CD8-positive, alpha-beta memory T cell (primary cell): Measurements from ENCODE around the gene ALDH1L1. TPM values are rescaled to one million over a fixed set of nuclear protein-coding genes. Genes with fewer than 3 reads are reported as not detected.

Source experiments
- CTCF ChIA-PET: fragments of 350-600 bp; sonication (Branson Sonifier 250); formaldehyde crosslinking; loops from one replicate; lab custom pipeline; 2021; ENCODE audit warnings: antibody characterized with exemption; lab: Charles Lee
- POLR2A ChIA-PET: fragments of 350-600 bp; sonication (Branson Sonifier 250); formaldehyde crosslinking; loops from one replicate; lab custom pipeline; 2021; ENCODE audit warnings: antibody characterized with exemption; lab: Charles Lee
- DNase-seq, 5 donors: peaks; one replicate each; pipeline versions ENCODE4 v3.0.0 to v3.0.0-alpha.2; 2020 to 2022; ENCODE audit warnings: mixed read lengths in 1 of 5
- H3K27ac ChIP-seq: one replicate; pipeline ENCODE4 v1.7.0; 2013; ENCODE audit warnings: low read depth, mild to moderate bottlenecking, low read length, moderate library complexity
- H3K27me3 ChIP-seq: 2 replicates; pipeline ENCODE4 v1.7.0; 2013; ENCODE audit warnings: low read length, mild to moderate bottlenecking; ENCODE audit not compliant: insufficient read depth, poor library complexity, severe bottlenecking
- H3K36me3 ChIP-seq: 2 replicates; pipeline ENCODE4 v1.7.0; 2013; ENCODE audit warnings: mild to moderate bottlenecking, low read length, moderate library complexity; ENCODE audit not compliant: insufficient read depth
- H3K4me1 ChIP-seq: 2 replicates; pipeline ENCODE4 v1.7.0; 2013; ENCODE audit warnings: mild to moderate bottlenecking, low read length, moderate library complexity; ENCODE audit not compliant: insufficient read depth
- H3K4me3 ChIP-seq: 2 replicates; pipeline ENCODE4 v1.7.0; 2013; ENCODE audit warnings: mild to moderate bottlenecking, low read length
- H3K9me3 ChIP-seq: 2 replicates; pipeline ENCODE4 v1.7.0; 2013; ENCODE audit warnings: mild to moderate bottlenecking, low read length
- H3K27ac Mint-ChIP-seq, 8 donors: one replicate each; pipeline ENCODE4 v1.8.0; 2020 to 2021; ENCODE audit warnings: mixed read lengths in 8 of 8, mild to moderate bottlenecking in 6 of 8, inconsistent platforms in 3 of 8, moderate library complexity in 3 of 8
- H3K27me3 Mint-ChIP-seq, 2 donors: one replicate each; pipeline ENCODE4 v1.8.0; 2020 to 2021; ENCODE audit warnings: mixed read lengths in 2 of 2, mild to moderate bottlenecking in 1 of 2, moderate library complexity in 1 of 2
- H3K36me3 Mint-ChIP-seq, 3 donors: one replicate each; pipeline ENCODE4 v1.8.0; 2020 to 2021; ENCODE audit warnings: mixed read lengths in 3 of 3, inconsistent platforms in 1 of 3, mild to moderate bottlenecking in 1 of 3
- H3K4me1 Mint-ChIP-seq, 3 donors: one replicate each; pipeline ENCODE4 v1.8.0; 2020 to 2021; ENCODE audit warnings: mixed read lengths in 3 of 3, inconsistent platforms in 1 of 3, mild to moderate bottlenecking in 1 of 3
- H3K4me3 Mint-ChIP-seq, 7 donors: one replicate each; pipeline ENCODE4 v1.8.0; 2020 to 2021; ENCODE audit warnings: mixed read lengths in 7 of 7, mild to moderate bottlenecking in 6 of 7, moderate library complexity in 4 of 7, inconsistent platforms in 2 of 7
- H3K9me3 Mint-ChIP-seq, 5 donors: one replicate each; pipeline ENCODE4 v1.8.0; 2020 to 2022; ENCODE audit warnings: mixed read lengths in 5 of 5, mild to moderate bottlenecking in 3 of 5, moderate library complexity in 2 of 5, inconsistent platforms in 1 of 5
- polyA plus RNA-seq: library from polyadenylated mRNA; unstranded; fragments of 300-500 nt; fragmentation: Illumina TruSeq; gene quantifications from one replicate; pipeline ENCODE4 v1.2.3, GENCODE V29; 2021
- total RNA-seq, 2 experiments: library from RNA; stranded (reverse); gene quantifications; one replicate each; pipeline ENCODE4 v1.2.3, GENCODE V29; 2021

Gene ALDH1L1
- total and polyA plus RNA-seq, 3 experiments from 2014 or later: not detected

- Mint-ChIP-seq H3K4me1 (peaks cover 16 to 42% (median 28%) of the 10 kb centered on the region in 3 donors), H3K9me3 (no peaks in the 10 kb centered on the region), H3K27ac (peak within 1 kb of the TSS; percentile 78 to 96 (median 90)), H3K27me3 (no peaks in the 10 kb centered on the region), H3K36me3 (peaks cover 0 to 1% (median 0%) of the 10 kb centered on the region in 3 donors), H3K4me3 (peak within 1 kb of the TSS; percentile 83 to 97 (median 91))
- H3K4me3 ChIP-seq: peak within 1 kb of the TSS; percentile 48
- H3K36me3 ChIP-seq: no peaks in the 10 kb centered on the region
- H3K27me3 ChIP-seq: no peaks in the 10 kb centered on the region
- H3K4me1 ChIP-seq: peaks cover 17% of the 10 kb centered on the region
- POLR2A ChIA-PET: interaction anchor here (0.5 to 1.4 kb wide), 3 partner anchors 93 to 670 kb away, joined by 3 to 6 read pairs (median 3); no protein-coding TSS in a partner anchor
- peak; percentile 74 to 87 (median 81) for DNase-seq
- peak within 1 kb of the TSS; percentile 80 for H3K27ac ChIP-seq
- no peaks in the 10 kb centered on the region for H3K9me3 ChIP-seq
- CTCF ChIA-PET: interaction anchor here (0.7 to 1.4 kb wide), 8 partner anchors 9 to 155 kb away, joined by 3 to 8 read pairs (median 3); no protein-coding TSS in a partner anchor
Measured at GRCh38 chr3:126083913-126084767, 96.2 kb downstream of the ALDH1L1 start, which contains the start of gene SLC41A3. Gene SLC41A3, minus strand, starts transcription at chr3:126084124. Its CDS starts 15,905 bp downstream, at chr3:126068219.

GRCh38 chr3:126083511-126083912 lies 96.9 kb downstream of the ALDH1L1 start:
- H3K27ac Mint-ChIP-seq: peak overlapping the region; percentile 50 to 96 (median 88)
- H3K4me3 Mint-ChIP-seq: peak overlapping the region; percentile 83 to 97 (median 91)
- Histone ChIP-seq H3K27me3 (no peaks in the 10 kb centered on the region), H3K27ac (peak overlapping the region; percentile 80), H3K36me3 (no peaks in the 10 kb centered on the region), H3K9me3 (no peaks in the 10 kb centered on the region), H3K4me3 (peak overlapping the region; percentile 48), H3K4me1 (peaks cover 17% of the 10 kb centered on the region)
- peak in 3 of 5 donors; percentile 33 to 66 (median 45) for DNase-seq
- no peaks in the 10 kb centered on the region for H3K27me3 Mint-ChIP-seq
- peaks cover 16 to 42% (median 28%) of the 10 kb centered on the region in 3 donors for H3K4me1 Mint-ChIP-seq
- ChIA-PET CTCF (interaction anchor here (1.1 to 1.4 kb wide), 5 partner anchors 9 to 154 kb away, joined by 3 to 8 read pairs (median 3); no protein-coding TSS in a partner anchor), POLR2A (interaction anchor here (0.5 to 1.4 kb wide), 2 partner anchors 93 to 671 kb away, joined by 3 to 6 read pairs; no protein-coding TSS in a partner anchor)
- peaks cover 0 to 1% (median 0%) of the 10 kb centered on the region in 3 donors for H3K36me3 Mint-ChIP-seq
- H3K9me3 Mint-ChIP-seq: no peaks in the 10 kb centered on the region

DNA sequence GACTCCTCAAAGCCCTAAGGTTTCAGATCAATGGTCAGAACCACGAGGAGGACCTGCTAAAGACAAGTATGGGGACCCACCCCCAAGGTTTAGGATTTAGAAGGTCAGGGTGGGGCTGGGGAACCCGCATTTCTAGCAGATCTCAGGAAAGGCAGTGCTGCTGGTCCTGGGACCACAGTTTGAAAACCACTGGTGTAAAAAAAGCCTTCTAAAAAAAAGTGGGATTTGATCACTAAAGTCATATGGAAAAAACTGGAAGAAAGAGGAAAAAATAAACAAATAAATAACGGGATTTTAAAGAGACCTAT lies 97.3 kb downstream of the ALDH1L1 start:
- Histone ChIP-seq H3K4me1 (peaks cover 17% of the 10 kb centered on the region), H3K4me3 (peak overlapping the region; percentile 48), H3K27ac (no peak overlapping the region), H3K27me3 (no peaks in the 10 kb centered on the region), H3K36me3 (no peaks in the 10 kb centered on the region), H3K9me3 (no peaks in the 10 kb centered on the region)
- peaks cover 16 to 42% (median 28%) of the 10 kb centered on the region in 3 donors for H3K4me1 Mint-ChIP-seq
- DNase-seq: no peak
- no peaks in the 10 kb centered on the region for H3K27me3 Mint-ChIP-seq
- no peaks in the 10 kb centered on the region for H3K9me3 Mint-ChIP-seq
- peak overlapping the region; percentile 83 to 97 (median 91) for H3K4me3 Mint-ChIP-seq
- H3K27ac Mint-ChIP-seq: peak overlapping the region; percentile 78 to 96 (median 90)
- H3K36me3 Mint-ChIP-seq: peaks cover 0 to 2% (median under 1%) of the 10 kb centered on the region in 3 donors
- ChIA-PET POLR2A (no interaction called here), CTCF (no interaction called here)

DNA sequence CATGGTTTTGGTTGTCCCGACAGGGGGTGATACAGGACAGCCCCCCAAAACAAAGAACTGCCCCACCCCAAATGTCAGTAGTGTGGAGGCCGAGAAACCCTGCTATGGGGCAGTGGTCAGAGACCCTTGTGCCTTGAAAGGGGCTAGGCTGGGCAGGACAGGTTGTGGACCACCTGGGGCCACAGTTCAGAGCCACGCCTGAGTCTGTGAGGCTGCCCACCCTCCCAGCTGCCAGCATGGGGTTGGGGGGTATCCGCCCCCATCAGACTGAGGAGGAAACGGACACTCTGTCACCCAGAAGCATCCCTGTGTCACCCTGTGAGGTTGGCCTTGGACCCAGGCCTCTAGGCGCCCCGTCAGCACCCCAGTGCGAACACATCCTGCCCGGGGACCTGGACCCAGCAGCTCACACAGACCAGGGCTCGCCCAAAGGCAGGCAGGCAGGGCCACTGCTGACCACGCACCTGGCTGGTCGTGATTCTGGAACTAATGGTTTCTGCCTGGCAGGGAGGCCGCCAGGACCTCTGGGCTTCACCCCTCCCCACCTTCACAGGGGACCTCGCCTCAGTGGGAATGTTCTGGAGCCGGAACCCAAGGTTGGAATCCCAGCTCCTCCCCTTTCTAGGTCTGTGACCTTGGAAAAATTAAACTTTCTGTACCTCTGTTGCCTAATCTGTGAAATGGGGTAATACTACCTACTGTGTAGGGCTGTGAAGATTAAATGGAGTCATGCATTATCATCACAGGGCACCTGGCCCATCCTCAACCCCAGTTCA lies 97.8 kb downstream of the ALDH1L1 start:
- CTCF ChIA-PET: interaction anchor here (1.0 to 1.4 kb wide), 2 partner anchors 94 to 599 kb away, joined by 3 read pairs; no protein-coding TSS in a partner anchor
- Mint-ChIP-seq H3K4me3 (peak overlapping the region; percentile 83 to 97 (median 91)), H3K4me1 (peaks cover 16 to 42% (median 28%) of the 10 kb centered on the region in 3 donors), H3K27ac (peak overlapping the region in 7 of 8 donors; percentile 82 to 96 (median 90)), H3K9me3 (no peaks in the 10 kb centered on the region), H3K27me3 (no peaks in the 10 kb centered on the region), H3K36me3 (peaks cover 0 to 3% (median 2%) of the 10 kb centered on the region in 3 donors)
- DNase-seq: no peak
- Histone ChIP-seq H3K36me3 (no peaks in the 10 kb centered on the region), H3K27ac (no peak overlapping the region), H3K27me3 (no peaks in the 10 kb centered on the region), H3K4me1 (peaks cover 17% of the 10 kb centered on the region), H3K4me3 (no peak overlapping the region), H3K9me3 (no peaks in the 10 kb centered on the region)
- POLR2A ChIA-PET: no interaction called here

DNA sequence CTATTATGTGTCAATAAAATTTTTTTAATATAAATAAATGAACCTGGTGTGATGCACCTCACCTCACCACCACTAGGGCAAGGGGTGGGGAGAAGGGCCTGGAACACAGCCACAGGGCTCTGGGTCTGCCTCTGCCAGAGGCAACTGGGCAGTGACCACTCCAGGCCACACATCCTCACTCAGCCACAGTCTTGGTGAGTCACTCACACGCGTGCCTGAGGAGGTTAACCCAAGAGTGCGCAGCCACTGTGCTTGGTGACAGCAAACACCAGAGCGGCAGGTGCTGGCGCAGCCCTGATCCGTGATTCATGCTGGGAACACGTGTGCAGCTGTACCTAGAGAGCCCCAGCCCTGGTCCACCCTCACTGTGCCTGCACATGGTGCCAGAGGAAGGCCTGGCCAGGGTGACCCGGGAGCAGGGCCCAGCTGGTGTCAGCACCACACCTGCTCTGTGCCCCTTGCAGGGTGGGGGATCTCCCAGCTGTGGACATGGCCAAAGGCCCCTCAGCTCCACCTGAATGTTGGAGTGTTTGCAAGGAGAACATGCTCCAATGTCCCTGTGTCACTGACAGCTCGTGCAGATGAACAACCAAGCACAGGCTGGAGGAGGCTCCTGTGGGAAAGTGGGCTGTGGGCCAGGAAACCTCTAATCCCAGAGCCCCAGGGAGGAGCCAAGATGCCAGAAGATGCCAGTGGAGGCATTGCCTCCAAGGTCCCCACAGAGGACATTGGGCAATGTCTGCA lies 98.6 kb downstream of the ALDH1L1 start:
- H3K36me3 Mint-ChIP-seq: peaks cover 0 to 6% (median 2%) of the 10 kb centered on the region in 3 donors
- no peak overlapping the region for H3K27ac ChIP-seq
- ChIA-PET CTCF (interaction anchor here (1.0 to 1.4 kb wide), 2 partner anchors 93 to 600 kb away, joined by 3 read pairs; no protein-coding TSS in a partner anchor), POLR2A (no interaction called here)
- no peaks in the 10 kb centered on the region for H3K9me3 Mint-ChIP-seq
- peak overlapping the region in 6 of 7 donors; percentile 15 to 97 (median 64) for H3K4me3 Mint-ChIP-seq
- no peaks in the 10 kb centered on the region for H3K27me3 ChIP-seq
- peak overlapping the region in 4 of 8 donors; percentile 9 to 29 (median 19) for H3K27ac Mint-ChIP-seq
- no peaks in the 10 kb centered on the region for H3K9me3 ChIP-seq
- H3K36me3 ChIP-seq: no peaks in the 10 kb centered on the region
- peaks cover 17% of the 10 kb centered on the region for H3K4me1 ChIP-seq
- peak in 1 of 5 donors; percentile 52 for DNase-seq
- no peaks in the 10 kb centered on the region for H3K27me3 Mint-ChIP-seq
- H3K4me3 ChIP-seq: no peak overlapping the region
- peaks cover 16 to 42% (median 28%) of the 10 kb centered on the region in 3 donors for H3K4me1 Mint-ChIP-seq

- no peaks in the 10 kb centered on the region for H3K27me3 Mint-ChIP-seq
- Histone ChIP-seq H3K27me3 (no peaks in the 10 kb centered on the region), H3K4me3 (no peak overlapping the region), H3K9me3 (no peaks in the 10 kb centered on the region), H3K4me1 (peaks cover 17% of the 10 kb centered on the region), H3K36me3 (no peaks in the 10 kb centered on the region), H3K27ac (no peak overlapping the region)
- POLR2A ChIA-PET: no interaction called here
- H3K27ac Mint-ChIP-seq: peak overlapping the region in 3 of 8 donors; percentile 17 to 71 (median 69)
- peak overlapping the region in 4 of 7 donors; percentile 18 to 80 (median 52) for H3K4me3 Mint-ChIP-seq
- DNase-seq: no peak
- H3K36me3 Mint-ChIP-seq: peaks cover 0 to 6% (median 2%) of the 10 kb centered on the region in 3 donors
- CTCF ChIA-PET: no interaction called here
- H3K9me3 Mint-ChIP-seq: no peaks in the 10 kb centered on the region
- H3K4me1 Mint-ChIP-seq: peaks cover 16 to 40% (median 28%) of the 10 kb centered on the region in 3 donors
Measured at GRCh38 chr3:126080970-126081369, 99.4 kb downstream of the ALDH1L1 start.

DNA sequence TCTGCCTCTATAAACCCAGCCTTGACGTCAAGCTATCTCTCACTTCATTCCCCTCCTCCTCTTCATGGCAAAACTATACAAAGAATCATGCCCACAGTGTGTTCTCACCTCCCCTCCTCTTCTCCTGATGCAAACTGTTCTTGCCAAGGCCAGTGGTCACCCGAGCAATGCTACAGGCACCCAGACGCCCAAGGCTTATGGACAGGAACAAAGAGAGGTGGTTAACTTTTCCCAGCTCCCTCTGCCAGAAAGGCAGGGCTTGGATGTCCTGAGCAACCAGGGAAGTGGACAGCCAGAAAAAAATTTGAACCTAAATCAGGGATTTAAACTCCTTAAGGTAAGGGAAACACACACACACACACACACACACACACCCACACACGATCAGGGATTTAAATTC lies 101.5 kb downstream of the ALDH1L1 start:
- Mint-ChIP-seq H3K4me3 (no peak overlapping the region), H3K4me1 (peaks cover 4 to 22% (median 11%) of the 10 kb centered on the region in 3 donors), H3K9me3 (peaks cover 0 to 6% (median 1%) of the 10 kb centered on the region in 5 donors), H3K36me3 (peaks cover 5 to 9% (median 6%) of the 10 kb centered on the region in 3 donors), H3K27ac (no peak overlapping the region), H3K27me3 (no peaks in the 10 kb centered on the region)
- H3K36me3 ChIP-seq: no peaks in the 10 kb centered on the region
- H3K27ac ChIP-seq: no peak overlapping the region
- H3K9me3 ChIP-seq: no peaks in the 10 kb centered on the region
- H3K4me1 ChIP-seq: peaks cover 7% of the 10 kb centered on the region
- no peak overlapping the region for H3K4me3 ChIP-seq
- no peak for DNase-seq
- POLR2A ChIA-PET: no interaction called here
- CTCF ChIA-PET: no interaction called here
- no peaks in the 10 kb centered on the region for H3K27me3 ChIP-seq
